Raji (cell line): ENCODE data around the gene PIGQ.

Experiments used
- POLR2A ChIP-seq: IDR thresholded peaks from 2 replicates; pipeline ENCODE4 v1.6.1; 2011; ENCODE audit warnings: low read depth, low read length, control low read depth; ENCODE audit not compliant: insufficient read depth

PIGQ gene

DNA sequence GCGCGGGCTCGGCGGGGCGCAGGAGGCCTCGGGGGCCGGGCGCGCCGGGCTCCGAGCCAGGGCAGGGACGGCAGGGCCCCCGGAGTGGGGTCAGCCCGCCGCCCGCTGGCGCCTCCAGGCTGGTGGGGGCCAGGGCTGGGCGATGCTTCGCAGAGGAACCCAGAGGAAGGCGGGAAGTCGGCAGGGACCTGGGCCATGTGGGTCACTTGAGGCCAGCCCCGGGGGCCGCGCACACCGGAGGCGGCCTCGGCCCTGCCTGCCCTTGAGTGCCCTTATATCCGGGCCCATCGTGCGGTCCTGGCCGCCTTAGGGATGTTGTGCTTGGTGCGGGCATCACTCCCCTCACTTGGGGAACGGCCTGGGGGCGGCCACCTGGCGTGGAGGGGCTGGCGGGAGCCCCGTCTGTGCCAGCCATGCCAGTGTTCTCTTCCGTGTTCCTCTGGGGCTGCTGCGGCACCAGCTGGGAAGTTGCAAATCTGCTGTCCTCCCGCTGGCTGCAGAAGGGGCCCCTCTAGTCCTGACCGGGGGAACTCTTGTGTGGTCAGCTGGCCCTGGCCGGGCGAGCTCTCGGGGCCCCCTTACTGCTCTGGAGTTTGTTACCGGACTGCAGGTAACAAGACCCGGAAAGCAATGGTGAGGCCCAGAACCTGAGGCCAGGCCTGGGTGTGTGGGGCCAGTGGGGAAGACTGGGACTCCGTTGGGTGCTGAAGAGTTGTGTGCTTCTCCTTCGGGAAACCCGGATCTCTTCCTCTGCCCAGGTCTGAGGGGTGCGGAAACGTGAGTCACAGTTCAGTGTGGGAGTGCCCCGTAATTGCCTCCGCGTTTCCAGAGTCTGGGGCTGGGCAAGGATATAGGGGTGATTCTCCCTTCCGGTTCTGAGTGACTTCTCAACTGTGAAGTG, 41.4 kb upstream of the PIGQ start:
- no peak for TF ChIP-seq POLR2A

DNA sequence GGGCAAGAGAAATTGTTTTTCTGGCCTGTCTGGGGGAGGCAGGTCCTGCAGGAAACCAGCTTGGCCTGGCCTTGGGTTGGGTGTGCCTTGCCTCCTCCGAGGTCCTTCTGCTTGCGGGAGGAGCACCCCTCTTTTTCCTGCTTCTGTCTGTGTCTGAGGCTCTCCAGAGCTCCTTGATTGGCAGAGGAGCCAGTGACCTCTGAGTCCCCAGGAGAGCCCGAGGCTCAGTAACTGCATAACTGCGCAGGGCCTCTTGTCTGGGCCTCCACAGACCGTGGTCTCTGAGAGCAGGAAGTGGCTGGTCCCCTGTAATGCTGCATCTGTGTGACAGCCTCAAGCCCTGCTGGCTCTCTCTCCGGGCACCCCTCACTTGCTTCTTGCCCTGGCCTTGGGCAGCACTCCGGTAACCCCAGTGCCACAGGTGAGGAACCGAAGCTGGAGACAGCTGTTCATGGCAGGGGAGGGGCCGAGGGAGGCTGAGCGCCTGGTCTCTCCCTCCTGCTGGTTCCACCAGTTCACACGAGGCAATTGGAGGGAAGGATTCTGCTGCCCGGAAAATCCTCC, 40.7 kb upstream of the PIGQ start:
- no peak for TF ChIP-seq POLR2A

- no peak for TF ChIP-seq POLR2A
Measured at GRCh38 chr16:530111-530817, 39.5 kb upstream of the PIGQ start.

GRCh38 chr16:531494-532125, 38.2 kb upstream of the PIGQ start:
- TF ChIP-seq POLR2A = no peak

DNA sequence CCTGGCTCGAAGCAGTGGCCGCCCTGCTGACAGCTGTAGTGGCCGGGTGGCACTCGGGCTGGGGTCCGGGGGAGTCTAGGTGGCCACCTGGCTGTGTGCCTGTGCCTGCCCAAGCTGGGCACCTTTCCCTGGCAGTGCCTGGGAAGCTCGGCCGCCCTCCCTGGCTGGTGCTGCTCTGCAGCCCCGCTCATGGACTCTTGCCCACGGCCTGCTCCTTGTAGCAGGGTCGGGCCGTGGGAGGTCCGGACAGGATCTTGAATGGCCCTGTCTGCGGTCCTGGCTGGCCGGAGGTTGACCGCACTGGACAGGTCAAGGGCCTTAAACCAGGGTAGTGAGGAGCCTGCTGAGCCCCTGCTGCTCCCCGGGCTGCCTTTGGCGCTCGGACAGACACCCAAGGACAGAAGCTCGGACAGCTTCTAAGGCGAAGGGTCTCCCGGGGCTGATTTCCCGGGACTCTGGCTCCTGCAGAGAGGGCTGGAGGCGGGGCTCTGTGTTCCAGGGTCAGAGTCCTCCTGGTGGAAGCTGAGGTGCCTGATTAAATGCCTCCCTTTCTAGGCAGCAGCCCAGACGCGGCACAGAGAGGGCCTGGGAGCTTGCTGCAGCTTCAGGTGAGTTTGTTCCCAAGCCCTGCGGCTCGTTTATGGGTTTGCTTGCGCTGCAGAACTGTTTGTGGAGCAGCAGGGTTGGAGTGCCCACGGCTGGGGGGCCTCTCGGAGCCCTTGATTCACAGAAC, 36.2 kb upstream of the PIGQ start:
- TF ChIP-seq POLR2A = no peak

DNA sequence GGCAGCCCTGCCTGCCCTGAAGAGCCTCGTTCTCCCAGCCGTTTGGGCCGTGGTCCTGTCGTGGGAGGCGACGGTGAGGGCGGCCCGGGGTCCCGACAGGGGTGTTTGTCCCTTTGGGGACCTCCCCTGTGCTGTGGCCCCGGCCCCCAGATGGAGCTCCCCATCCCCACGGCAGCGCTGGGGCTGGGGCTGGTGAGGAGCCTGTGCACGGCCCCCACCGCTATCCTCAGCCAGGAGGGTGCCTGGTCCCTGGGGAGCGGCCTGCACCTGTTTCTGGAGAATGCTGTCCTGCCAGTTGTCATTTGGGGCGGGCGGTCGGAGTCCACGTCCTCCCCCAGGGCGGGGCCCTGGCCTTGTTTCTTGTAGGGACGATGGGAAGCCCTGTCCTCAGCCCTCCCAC, 35.6 kb upstream of the PIGQ start:
- TF ChIP-seq POLR2A = no peak

DNA sequence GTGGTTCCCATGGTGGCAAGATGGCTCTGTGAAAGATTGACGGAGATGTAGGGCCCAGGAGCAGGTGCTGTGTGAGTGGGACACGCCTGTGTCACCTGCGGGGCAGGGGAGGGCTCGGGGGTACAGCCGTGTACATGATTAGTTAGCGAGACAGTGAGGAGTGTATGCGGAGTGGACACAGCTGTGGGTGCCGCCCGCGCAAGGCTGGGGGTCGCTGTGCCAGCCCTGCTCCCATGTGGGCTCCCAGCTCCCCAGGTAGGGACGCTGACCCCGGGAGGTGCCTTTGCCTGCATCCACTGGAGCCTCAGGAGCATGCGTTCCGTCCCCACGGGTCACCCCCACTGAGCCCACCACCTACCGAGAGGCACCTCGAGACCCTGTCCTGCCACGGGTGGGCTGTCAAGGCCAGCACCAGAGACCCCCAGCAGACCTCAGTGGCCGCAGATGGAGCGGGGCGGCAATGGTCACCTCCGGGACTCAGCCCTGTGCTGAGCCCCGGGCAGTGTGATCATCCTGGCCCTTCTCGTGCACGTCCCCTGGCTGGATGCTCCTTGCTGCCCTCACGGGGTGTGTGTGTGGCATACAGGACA, 34.8 kb upstream of the PIGQ start:
- no peak for TF ChIP-seq POLR2A

DNA sequence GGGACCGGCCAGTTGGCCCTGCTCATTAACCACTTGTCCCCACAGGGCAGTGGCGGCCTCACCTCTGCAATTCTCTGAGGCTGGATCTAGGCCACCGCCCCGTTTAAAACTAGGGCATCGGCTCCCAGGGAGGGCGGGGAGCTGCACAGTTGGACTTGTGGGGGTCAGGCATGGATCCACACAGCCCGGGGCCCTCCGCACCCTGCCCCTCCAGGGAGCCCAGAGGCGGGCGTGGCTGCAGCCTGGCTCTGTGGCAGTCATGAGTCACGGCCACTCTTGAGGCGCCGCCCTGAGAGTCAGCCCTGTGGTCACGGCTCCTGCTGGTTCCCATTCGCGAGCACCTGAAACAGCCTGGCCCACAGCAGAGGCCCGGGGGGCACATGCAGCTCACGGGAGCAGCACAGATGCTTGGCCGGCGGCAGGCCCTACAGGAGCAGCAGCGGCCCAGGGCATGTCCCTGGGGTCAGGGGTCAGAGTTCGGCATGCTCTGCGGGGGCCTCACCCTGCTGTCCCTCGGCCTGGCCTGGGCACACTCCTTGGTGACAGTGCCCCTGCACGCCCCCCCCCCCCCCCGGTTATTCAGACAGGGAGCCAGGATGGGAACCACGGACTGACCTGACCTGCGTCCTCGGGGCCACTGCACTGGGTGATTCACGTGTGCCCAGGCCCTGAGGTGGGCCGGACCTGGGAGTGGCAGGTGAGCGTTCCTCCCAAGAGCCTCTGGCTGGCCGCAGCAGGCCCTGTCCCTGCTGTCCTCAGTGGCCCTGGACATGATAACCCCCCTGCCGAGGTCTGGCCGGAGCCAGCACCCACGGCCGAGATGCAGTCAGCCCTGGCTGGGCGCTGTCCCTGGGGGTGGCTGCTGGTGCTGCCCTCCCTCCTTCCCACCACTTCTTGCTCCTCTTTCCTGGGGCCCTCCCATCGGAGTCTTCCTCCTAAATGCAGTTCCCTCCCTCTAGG, 34.0 kb upstream of the PIGQ start:
- no peak for TF ChIP-seq POLR2A

- no peak for TF ChIP-seq POLR2A
Measured at GRCh38 chr16:536746-537145, 33.0 kb upstream of the PIGQ start.

DNA sequence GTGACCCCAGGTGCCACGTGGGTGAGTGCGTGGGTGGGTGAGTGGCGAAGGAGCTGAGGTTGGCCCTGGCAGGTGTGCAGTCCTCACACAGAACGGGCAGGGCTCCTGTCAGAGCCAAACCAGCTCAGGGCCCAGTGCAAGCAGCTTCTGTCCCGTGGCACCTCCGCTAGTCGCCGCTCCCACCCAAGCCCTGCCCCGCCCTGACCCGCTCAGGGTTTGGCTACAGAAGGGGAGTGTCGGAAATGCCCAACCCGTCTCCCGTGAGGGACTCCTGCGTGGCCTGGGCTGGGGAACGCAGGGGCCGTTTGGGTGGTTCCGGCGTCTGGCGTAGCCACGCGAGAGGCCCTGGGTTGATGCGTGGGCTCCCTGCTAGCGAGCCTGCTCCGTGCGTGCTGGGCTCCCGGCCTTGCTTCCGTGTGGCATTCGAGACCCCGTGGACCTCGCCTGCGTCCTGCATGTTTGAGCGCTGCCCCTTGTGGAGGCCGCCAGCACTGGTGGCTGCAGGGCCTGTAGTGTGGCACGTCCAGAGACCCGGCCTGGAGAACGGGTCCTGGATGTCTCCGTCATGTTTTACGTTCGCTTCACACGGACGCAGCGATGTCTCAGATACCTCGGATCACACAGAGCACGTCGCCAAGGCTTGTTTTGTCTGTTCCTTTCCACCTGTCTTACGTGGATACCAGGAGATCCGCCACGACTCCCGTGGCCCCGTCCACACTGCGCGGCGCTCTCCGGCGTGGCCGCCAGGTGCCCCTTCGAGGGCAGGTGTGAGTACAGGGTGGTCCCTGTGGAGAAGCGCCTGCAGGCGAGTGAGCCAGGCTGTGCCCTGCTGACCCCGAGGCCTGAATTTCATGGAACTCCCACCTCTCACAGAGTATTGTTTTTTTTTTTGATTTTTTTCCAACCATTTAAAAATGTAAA, 32.1 kb upstream of the PIGQ start:
- no peak for TF ChIP-seq POLR2A

- TF ChIP-seq POLR2A = no peak
Measured at GRCh38 chr16:539901-540530, 29.8 kb upstream of the PIGQ start.
